T-helper 17 cell (primary cell): ENCODE results near the gene SEC16A. TPM values are rescaled to one million over a fixed set of nuclear protein-coding genes. Genes with fewer than 3 reads are reported as not detected.

ENCODE experiments used
- ATAC-seq: fragments of 150-1000 bp; cut with Tn5 transposase; 2 replicates; pipeline ENCODE4 v1.10.0; 2021; ENCODE audit warnings: mild to moderate bottlenecking, moderate library complexity
- DNase-seq, 3 donors: peaks; one replicate each; pipeline versions ENCODE4 v3.0.0 to v3.0.0-alpha.2; 2020 to 2021
- H3K9me3 ChIP-seq: one replicate; pipeline ENCODE4 v1.7.0; 2013; ENCODE audit warnings: low read length, mild to moderate bottlenecking; ENCODE audit not compliant: control insufficient read depth, poor library complexity, severe bottlenecking
- H3K27ac Mint-ChIP-seq: one replicate; pipeline ENCODE4 v1.8.0; 2022; ENCODE audit warnings: mild to moderate bottlenecking, moderate library complexity, mixed read lengths
- H3K27me3 Mint-ChIP-seq: one replicate; pipeline ENCODE4 v1.8.0; 2022; ENCODE audit warnings: mixed read lengths
- H3K36me3 Mint-ChIP-seq: one replicate; pipeline ENCODE4 v1.8.0; 2022; ENCODE audit warnings: low read depth, mixed read lengths
- H3K4me1 Mint-ChIP-seq: one replicate; pipeline ENCODE4 v1.8.0; 2022; ENCODE audit warnings: mild to moderate bottlenecking, mixed read lengths
- H3K4me3 Mint-ChIP-seq: one replicate; pipeline ENCODE4 v1.8.0; 2022; ENCODE audit warnings: mild to moderate bottlenecking, moderate library complexity, mixed read lengths
- total RNA-seq, 4 donors: library from RNA in 2 of 4; stranded (reverse) in 2 of 4; gene quantifications; one replicate each; pipeline ENCODE4 v1.2.3 and lab custom pipeline; 2022 to 2026

SEC16A gene
- total RNA-seq, 2 donors from 2014 or later = 71.7 to 74.7 TPM

DNA sequence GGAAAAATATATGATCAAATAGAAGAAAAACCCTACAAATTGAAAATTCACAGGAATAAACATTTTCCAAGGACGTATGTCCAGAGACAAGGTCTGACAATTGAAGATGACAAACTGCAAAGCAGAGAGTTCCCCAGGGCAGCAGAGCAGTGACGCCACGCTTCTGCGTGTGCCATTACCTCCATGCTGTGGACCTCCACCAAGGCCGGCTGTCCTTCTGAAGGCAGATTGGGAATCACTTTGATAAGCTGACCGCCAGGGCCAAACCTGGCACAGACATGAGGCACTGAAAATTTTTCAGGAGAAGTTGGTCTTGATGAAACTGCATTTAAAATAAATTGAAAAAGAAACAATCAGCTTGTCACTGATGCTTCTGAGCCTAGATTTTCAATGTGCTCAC, 18.6 kb downstream of the SEC16A start:
- DNase-seq (no peak), ATAC-seq (no peak)
- peaks cover 2% of the 10 kb centered on the region for H3K4me1 Mint-ChIP-seq
- H3K27ac Mint-ChIP-seq = no peak overlapping the region
- H3K9me3 ChIP-seq = no peaks in the 10 kb centered on the region
- H3K4me3 Mint-ChIP-seq = no peak overlapping the region
- peaks cover 4% of the 10 kb centered on the region for H3K36me3 Mint-ChIP-seq
- H3K27me3 Mint-ChIP-seq = no peaks in the 10 kb centered on the region

GRCh38 chr9:136463578-136463977, 19.3 kb downstream of the SEC16A start:
- Mint-ChIP-seq H3K27ac (no peak overlapping the region), H3K4me1 (peaks cover 2% of the 10 kb centered on the region), H3K27me3 (no peaks in the 10 kb centered on the region), H3K4me3 (no peak overlapping the region), H3K36me3 (peaks cover 4% of the 10 kb centered on the region)
- ATAC-seq (no peak), DNase-seq (no peak)
- H3K9me3 ChIP-seq = no peaks in the 10 kb centered on the region

DNA sequence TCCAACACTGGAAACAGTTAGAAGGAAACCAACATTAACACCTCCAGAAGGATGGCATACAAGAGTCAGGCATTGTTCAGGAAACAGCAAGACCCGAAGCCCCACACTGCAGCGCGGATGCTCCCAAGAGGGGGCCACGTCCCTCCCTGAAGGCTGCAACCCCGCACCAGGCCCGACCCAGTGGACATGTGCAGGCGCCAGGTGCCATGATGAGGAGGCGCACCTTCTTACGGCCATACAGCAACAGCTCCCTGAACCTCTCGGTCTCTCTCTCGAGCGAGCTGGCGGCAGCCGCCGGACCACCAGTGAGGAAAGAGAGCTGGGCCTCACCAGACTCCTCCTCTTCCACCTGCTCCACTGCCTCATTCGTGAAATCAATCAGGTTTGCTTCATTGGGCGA, 20.2 kb downstream of the SEC16A start:
- peaks cover 4% of the 10 kb centered on the region for H3K4me1 Mint-ChIP-seq
- ATAC-seq (no peak), DNase-seq (no peak)
- H3K9me3 ChIP-seq = no peaks in the 10 kb centered on the region
- H3K4me3 Mint-ChIP-seq = no peak overlapping the region
- H3K27ac Mint-ChIP-seq = no peak overlapping the region
- peaks cover 4% of the 10 kb centered on the region for H3K36me3 Mint-ChIP-seq
- H3K27me3 Mint-ChIP-seq = no peaks in the 10 kb centered on the region

DNA sequence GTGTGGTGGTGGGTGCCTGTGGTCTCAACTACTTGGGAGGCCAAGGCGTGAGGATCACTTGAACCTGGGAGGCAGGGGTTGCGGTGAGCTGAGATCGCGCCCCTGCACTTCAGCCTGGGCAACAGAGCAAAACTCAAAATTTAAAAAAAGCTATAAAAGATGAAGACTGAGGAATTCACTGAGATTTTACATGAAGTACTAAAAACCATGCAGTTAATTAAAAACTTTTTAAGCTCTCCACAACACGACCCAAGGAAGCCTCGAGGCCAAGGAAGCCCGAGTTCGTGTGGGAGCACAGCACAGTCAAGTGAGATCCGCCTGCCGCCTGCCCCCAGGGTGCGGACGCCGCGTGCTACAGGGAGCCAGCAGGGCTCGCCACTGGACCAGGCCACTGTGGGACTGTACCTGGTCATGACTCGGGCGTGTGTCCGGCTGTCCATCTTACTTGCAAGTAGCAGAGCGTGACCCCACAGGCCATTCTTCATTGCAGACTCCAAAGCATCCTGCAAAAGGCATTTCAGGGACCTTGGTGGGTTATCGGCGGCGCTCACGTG, 22.0 kb downstream of the SEC16A start:
- Mint-ChIP-seq H3K27me3 (no peaks in the 10 kb centered on the region), H3K4me1 (peaks cover 2% of the 10 kb centered on the region), H3K36me3 (peaks cover 4% of the 10 kb centered on the region), H3K27ac (no peak overlapping the region), H3K4me3 (no peak overlapping the region)
- ATAC-seq = no peak
- no peaks in the 10 kb centered on the region for H3K9me3 ChIP-seq
- no peak for DNase-seq

GRCh38 chr9:136459425-136459824, 23.4 kb downstream of the SEC16A start:
- Mint-ChIP-seq H3K36me3 (no peaks in the 10 kb centered on the region), H3K4me1 (peaks cover 2% of the 10 kb centered on the region), H3K4me3 (no peak overlapping the region), H3K27me3 (no peaks in the 10 kb centered on the region), H3K27ac (no peak overlapping the region)
- no peaks in the 10 kb centered on the region for H3K9me3 ChIP-seq
- no peak for DNase-seq
- ATAC-seq = no peak

- DNase-seq (no peak), ATAC-seq (no peak)
- H3K27ac Mint-ChIP-seq = no peak overlapping the region
- no peaks in the 10 kb centered on the region for H3K36me3 Mint-ChIP-seq
- no peaks in the 10 kb centered on the region for H3K27me3 Mint-ChIP-seq
- peaks cover 8% of the 10 kb centered on the region for H3K4me1 Mint-ChIP-seq
- no peak overlapping the region for H3K4me3 Mint-ChIP-seq
- no peaks in the 10 kb centered on the region for H3K9me3 ChIP-seq
Observed at GRCh38 chr9:136457326-136457725, 25.5 kb downstream of the SEC16A start.

DNA sequence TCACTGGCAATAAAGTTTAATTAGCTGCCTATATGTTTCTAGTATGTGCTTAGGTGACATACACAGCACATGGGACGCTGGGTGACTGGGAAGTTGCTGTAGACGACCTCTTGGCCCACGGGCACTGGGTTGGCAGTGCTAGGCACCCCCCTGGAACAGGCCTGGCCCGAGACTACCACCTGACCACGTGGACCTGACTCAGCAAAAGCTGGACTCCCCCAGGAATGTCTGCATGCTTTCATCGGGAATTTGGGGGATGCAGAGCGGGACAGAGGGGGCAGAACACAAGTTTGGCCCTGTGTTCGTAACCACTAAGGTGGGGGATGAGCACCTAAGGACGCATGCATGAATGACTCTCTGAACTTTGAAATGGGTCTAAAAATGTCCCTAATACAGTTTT, 26.6 kb downstream of the SEC16A start:
- DNase-seq = no peak
- Mint-ChIP-seq H3K27ac (peak overlapping the region; percentile 24), H3K4me3 (no peak overlapping the region), H3K27me3 (no peaks in the 10 kb centered on the region), H3K36me3 (no peaks in the 10 kb centered on the region), H3K4me1 (peaks cover 8% of the 10 kb centered on the region)
- no peaks in the 10 kb centered on the region for H3K9me3 ChIP-seq
- ATAC-seq = no peak

GRCh38 chr9:136455043-136456002, 27.5 kb downstream of the SEC16A start:
- H3K36me3 Mint-ChIP-seq = no peaks in the 10 kb centered on the region

DNA sequence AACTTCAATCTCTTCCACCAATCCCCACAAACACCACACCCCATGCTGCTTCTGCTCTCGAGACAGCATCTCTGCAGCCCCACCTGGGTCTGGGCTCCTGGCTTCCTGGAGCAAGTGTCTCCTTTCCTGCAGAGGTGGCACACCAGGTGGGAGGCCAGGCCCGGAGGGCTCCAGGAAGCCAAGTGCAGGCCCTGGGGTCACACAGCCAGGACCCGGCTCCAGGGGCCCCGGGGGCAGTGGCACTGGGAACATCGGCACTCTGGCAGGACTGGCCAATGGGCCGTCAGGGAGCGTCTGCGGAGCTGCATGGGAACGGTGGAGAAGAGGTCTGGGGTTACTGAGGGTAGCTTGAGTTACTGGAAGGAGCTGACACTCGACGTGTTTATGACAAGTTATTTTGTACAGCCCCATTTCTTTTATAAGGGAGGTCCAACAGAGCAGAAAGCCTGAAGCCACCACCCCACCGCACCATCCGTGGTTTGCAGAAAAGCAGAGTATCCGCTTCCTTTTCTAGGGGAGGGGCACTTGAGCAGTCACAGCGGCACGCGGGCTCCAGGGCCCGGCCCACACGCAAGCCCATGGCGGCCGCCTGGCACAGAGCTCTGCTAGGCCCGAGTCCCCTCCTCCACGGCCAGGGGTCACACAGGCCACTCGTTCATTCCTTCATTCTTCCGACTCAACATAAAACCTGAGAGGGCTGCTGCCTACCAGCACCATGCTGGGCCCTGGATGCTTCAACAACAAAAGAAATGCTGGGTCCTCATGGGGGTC, 28.6 kb downstream of the SEC16A start:
- no peaks in the 10 kb centered on the region for H3K27me3 Mint-ChIP-seq
- H3K4me3 Mint-ChIP-seq = no peak overlapping the region
- no peaks in the 10 kb centered on the region for H3K36me3 Mint-ChIP-seq
- H3K4me1 Mint-ChIP-seq = peaks cover 8% of the 10 kb centered on the region
- ATAC-seq = no peak
- no peak for DNase-seq
- no peak overlapping the region for H3K27ac Mint-ChIP-seq
- no peaks in the 10 kb centered on the region for H3K9me3 ChIP-seq

More at GRCh38 chr9:136455043-136456002, 27.5 kb downstream of the SEC16A start:
- no peaks in the 10 kb centered on the region for H3K9me3 ChIP-seq
- peaks cover 8% of the 10 kb centered on the region for H3K4me1 Mint-ChIP-seq
- no peaks in the 10 kb centered on the region for H3K27me3 Mint-ChIP-seq
- H3K4me3 Mint-ChIP-seq = no peak overlapping the region
- peak overlapping the region; percentile 3 for H3K27ac Mint-ChIP-seq
- ATAC-seq (peak; percentile 23), DNase-seq (no peak)

DNA sequence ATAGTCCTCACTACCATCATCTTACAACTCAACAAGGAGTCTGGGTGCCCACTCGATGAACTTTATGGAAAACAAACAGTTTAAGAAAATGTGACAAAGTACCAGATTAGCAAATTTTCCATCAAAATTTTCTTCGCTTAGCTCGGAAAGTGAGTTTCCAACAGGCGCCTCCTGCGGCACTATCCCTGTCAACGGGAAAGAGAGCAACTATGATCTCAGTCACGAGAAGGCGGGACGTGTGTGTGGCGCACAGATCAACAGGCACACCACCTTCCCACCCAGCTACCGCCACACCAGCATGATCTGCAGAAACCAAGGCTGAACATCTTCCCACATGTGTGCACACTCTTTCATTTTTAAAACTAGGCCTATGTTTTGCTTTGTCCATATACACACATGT, 29.5 kb downstream of the SEC16A start:
- ATAC-seq = no peak

DNA sequence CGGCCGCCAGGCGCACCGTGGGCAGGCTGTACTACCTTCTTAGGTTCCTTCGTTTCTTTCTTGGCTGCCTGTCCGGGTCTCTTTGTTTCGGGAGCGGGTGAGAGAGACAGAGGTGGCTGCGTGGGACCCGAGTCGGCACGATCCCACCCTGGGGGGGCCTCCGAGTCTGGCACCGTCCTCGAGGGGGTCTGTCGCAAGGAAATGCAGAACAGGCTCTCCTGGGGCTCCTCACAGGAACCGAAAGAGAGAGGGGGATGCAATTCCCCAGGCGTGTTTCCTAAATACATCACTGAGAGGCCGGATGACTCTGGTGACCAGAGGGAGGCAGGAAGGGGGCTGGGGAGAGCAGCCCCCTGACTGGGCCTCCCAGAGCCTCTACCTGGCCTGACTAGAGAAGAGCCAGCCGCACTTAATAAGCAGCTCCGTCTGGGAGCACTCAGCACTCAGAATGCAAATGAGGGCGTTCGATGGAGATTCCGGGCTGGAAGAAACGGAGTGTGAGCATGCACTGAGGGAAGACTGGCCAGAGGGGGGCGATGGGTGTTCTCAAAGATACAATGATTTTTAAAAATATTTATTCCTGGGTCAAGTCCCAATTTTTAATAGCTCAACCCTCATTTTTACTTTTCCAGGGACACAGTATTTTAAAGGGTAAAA, 31.5 kb downstream of the SEC16A start:
- DNase-seq (no peak), ATAC-seq (no peak)
- no peaks in the 10 kb centered on the region for H3K27me3 Mint-ChIP-seq
- peaks cover 9% of the 10 kb centered on the region for H3K4me1 Mint-ChIP-seq
- peak overlapping the region; percentile 47 for H3K27ac Mint-ChIP-seq
- H3K9me3 ChIP-seq = no peaks in the 10 kb centered on the region
- no peak overlapping the region for H3K4me3 Mint-ChIP-seq
- no peaks in the 10 kb centered on the region for H3K36me3 Mint-ChIP-seq

More for the DNA sequence above, 29.5 kb downstream of the SEC16A start:
- H3K27me3 Mint-ChIP-seq = no peaks in the 10 kb centered on the region
- no peaks in the 10 kb centered on the region for H3K36me3 Mint-ChIP-seq
- H3K4me1 Mint-ChIP-seq = peaks cover 8% of the 10 kb centered on the region
- H3K27ac Mint-ChIP-seq = no peak overlapping the region
- DNase-seq = no peak
- no peak overlapping the region for H3K4me3 Mint-ChIP-seq
- no peaks in the 10 kb centered on the region for H3K9me3 ChIP-seq

DNA sequence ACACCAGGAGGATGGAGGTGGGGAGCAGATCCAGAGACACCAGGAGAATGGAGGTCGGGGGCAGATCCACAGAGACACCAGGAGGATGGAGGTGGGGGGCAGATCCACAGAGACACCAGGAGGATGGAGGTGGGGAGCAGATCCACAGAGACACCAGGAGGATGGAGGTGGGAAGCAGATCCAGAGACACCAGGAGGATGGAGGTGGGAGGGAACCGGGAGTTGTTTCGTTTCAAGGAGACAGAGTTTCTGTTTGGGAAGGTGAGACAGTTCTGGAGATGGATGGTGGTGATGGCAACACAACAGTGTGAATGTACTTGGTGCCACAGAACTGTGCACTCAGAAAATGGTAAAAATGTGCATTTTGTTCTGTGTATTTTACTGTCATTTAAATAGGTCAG, 34.2 kb downstream of the SEC16A start:
- peaks cover 9% of the 10 kb centered on the region for H3K4me1 Mint-ChIP-seq
- H3K27ac Mint-ChIP-seq = no peak overlapping the region
- no peaks in the 10 kb centered on the region for H3K9me3 ChIP-seq
- H3K36me3 Mint-ChIP-seq = peaks cover under 1% of the 10 kb centered on the region
- DNase-seq = no peak
- no peak overlapping the region for H3K4me3 Mint-ChIP-seq
- no peaks in the 10 kb centered on the region for H3K27me3 Mint-ChIP-seq
- no peak for ATAC-seq
